Common myeloid progenitor, CD34-positive (primary cell): Measurements from ENCODE around the gene STOX2.
"Not testable (repeated sequence)": the region's sequence is repeated elsewhere in the genome, so short reads cannot be mapped to it uniquely, and the experiment has no call there.

Source experiments
- CTCF ChIA-PET: fragments of 350-600 bp; sonication (Branson Sonifier 250); formaldehyde crosslinking; loops from one replicate; lab custom pipeline; 2021; ENCODE audit warnings: antibody characterized with exemption; lab: Charles Lee
- POLR2A ChIA-PET: fragments of 350-600 bp; sonication (Branson Sonifier 250); formaldehyde crosslinking; loops from one replicate; lab custom pipeline; 2021; ENCODE audit warnings: antibody characterized with exemption; lab: Charles Lee
- DNase-seq, 3 donors: peaks; one replicate each; pipeline versions ENCODE4 v3.0.0 to v3.0.0-alpha.2; 2013
- H3K27ac ChIP-seq, 2 experiments: 1 replicate in 1 of 2; 2 replicates in 1 of 2; pipeline ENCODE4 v1.7.0; 2013; ENCODE audit warnings: inconsistent platforms in 2 of 2, low read length in 2 of 2, mild to moderate bottlenecking in 2 of 2, low read depth in 1 of 2, moderate library complexity in 1 of 2; ENCODE audit not compliant: severe bottlenecking in 2 of 2, insufficient read depth in 1 of 2, poor library complexity in 1 of 2
- H3K27me3 ChIP-seq, 5 experiments: replicated peaks in 2 of 5; 1 replicate in 3 of 5; 2 replicates in 2 of 5; pipeline versions ENCODE4 v1.6.1 to v1.7.0; 2013; ENCODE audit warnings: low read length in 4 of 5, mild to moderate bottlenecking in 2 of 5, moderate library complexity in 2 of 5, inconsistent platforms in 1 of 5; ENCODE audit not compliant: insufficient read depth in 5 of 5, control insufficient read depth in 4 of 5
- H3K36me3 ChIP-seq, 4 experiments: 1 replicate in 2 of 4; 2 replicates in 2 of 4; pipeline versions ENCODE4 v1.6.1 to v1.7.0; 2013; ENCODE audit warnings: low read length in 3 of 4, control low read depth in 1 of 4, mild to moderate bottlenecking in 1 of 4; ENCODE audit not compliant: control insufficient read depth in 4 of 4, insufficient read depth in 4 of 4
- H3K4me1 ChIP-seq, 4 experiments: 1 replicate in 3 of 4; 2 replicates in 1 of 4; pipeline versions ENCODE4 v1.6.1 to v1.7.1; 2013; ENCODE audit warnings: low read length in 3 of 4, mild to moderate bottlenecking in 3 of 4, control low read depth in 1 of 4, inconsistent platforms in 1 of 4, moderate library complexity in 1 of 4; ENCODE audit not compliant: control insufficient read depth in 4 of 4, insufficient read depth in 4 of 4; ENCODE audit errors: control extremely low read depth in 1 of 4
- H3K4me3 ChIP-seq, 7 experiments: 1 replicate in 4 of 7; 2 replicates in 3 of 7; pipeline versions ENCODE4 v1.5.1 to v1.7.0; 2013; ENCODE audit warnings: mild to moderate bottlenecking in 7 of 7, low read length in 6 of 7, moderate library complexity in 6 of 7, inconsistent platforms in 2 of 7, low read depth in 2 of 7, control low read depth in 1 of 7; ENCODE audit not compliant: insufficient read depth in 4 of 7, control insufficient read depth in 1 of 7; ENCODE audit errors: extremely low read depth in 1 of 7
- H3K9me3 ChIP-seq, 5 experiments: 1 replicate in 4 of 5; 2 replicates in 1 of 5; pipeline versions ENCODE4 v1.6.1 to v1.7.1; 2013; ENCODE audit warnings: low read length in 4 of 5, mild to moderate bottlenecking in 2 of 5, inconsistent platforms in 1 of 5, low read depth in 1 of 5, moderate library complexity in 1 of 5; ENCODE audit not compliant: control insufficient read depth in 4 of 5, insufficient read depth in 2 of 5; ENCODE audit errors: control extremely low read depth in 1 of 5
- WGBS: methylation state at CpG from one replicate; pipeline ENCODE4 v1.1.5; 2013; ENCODE audit not compliant: insufficient coverage; 5-methylcytosine and 5-hydroxymethylcytosine counted together

STOX2 gene

DNA sequence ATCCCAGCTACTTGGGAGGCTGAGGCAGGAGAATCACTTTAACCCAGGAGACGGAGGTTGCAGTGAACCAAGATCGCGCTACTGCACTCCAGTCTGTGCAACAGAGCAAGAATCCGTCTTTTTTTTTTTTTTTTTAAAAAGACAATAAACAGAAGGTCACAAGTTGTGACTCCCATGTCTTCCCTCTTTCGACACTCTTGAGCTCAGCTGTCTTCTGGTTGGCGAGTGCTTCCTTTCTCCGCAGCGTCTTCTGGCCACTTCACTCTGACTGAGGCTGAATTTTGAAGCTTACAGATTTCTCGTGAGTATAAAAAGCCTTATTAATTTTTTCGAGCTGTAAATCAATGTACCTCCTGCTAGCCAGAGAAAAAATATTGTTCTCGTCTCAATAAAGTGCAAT is 124.9 kb downstream of the STOX2 start:
- 84% methylated on average over 7 of the region's 11 CpGs for WGBS
- H3K4me3 ChIP-seq = no peak overlapping the region
- H3K27ac ChIP-seq = no peak overlapping the region
- ChIA-PET CTCF (interaction anchor here (0.6 kb wide), 1 partner anchor 141 kb away, joined by 3 read pairs; no protein-coding TSS in a partner anchor), POLR2A (no interaction called here)
- H3K4me1 ChIP-seq = peaks cover 5 to 22% (median 15%) of the 10 kb centered on the region in 4 experiments
- H3K27me3 ChIP-seq = peaks cover 0 to 2% (median 0%) of the 10 kb centered on the region in 5 experiments
- H3K9me3 ChIP-seq = no peaks in the 10 kb centered on the region
- no peaks in the 10 kb centered on the region for H3K36me3 ChIP-seq
- DNase-seq = no peak

- ChIA-PET CTCF (interaction anchor here (0.6 kb wide), 1 partner anchor 141 kb away, joined by 3 read pairs; no protein-coding TSS in a partner anchor), POLR2A (no interaction called here)
- no peaks in the 10 kb centered on the region for H3K9me3 ChIP-seq
- no peak for DNase-seq
- H3K4me3 ChIP-seq = no peak overlapping the region
- H3K4me1 ChIP-seq = peaks cover 5 to 22% (median 15%) of the 10 kb centered on the region in 4 experiments
- peaks cover 0 to 2% (median 0%) of the 10 kb centered on the region in 5 experiments for H3K27me3 ChIP-seq
- 100% methylated on average over 1 of the region's 1 CpG for WGBS
- no peaks in the 10 kb centered on the region for H3K36me3 ChIP-seq
- H3K27ac ChIP-seq = no peak overlapping the region
These were observed 125.7 kb downstream of the STOX2 start for GRCh38 chr4:184030764-184031163.

DNA sequence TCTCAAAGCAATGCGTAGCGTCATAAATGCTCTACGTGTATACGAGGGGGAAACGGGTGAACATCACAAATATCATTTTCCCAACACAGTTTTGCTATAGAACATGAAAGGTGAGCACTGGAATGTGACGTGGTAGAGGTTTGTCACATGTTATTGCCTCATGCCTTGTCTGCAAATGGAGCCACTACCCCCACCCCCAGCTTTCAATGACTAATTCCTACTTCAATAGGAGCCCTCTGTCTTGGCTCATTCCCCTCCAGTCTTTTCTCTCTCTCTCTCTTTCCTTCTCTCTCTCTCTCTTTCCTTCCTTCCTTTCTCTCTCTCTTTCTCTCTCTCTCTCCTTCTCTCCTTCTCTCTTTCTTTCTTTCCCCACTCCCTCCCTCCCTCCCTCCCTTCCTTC is 127.0 kb downstream of the STOX2 start:
- Histone ChIP-seq H3K27me3 (peaks cover 0 to 2% (median 0%) of the 10 kb centered on the region in 5 experiments), H3K4me3 (no peak overlapping the region), H3K4me1 (peaks cover 5 to 22% (median 15%) of the 10 kb centered on the region in 4 experiments), H3K9me3 (no peaks in the 10 kb centered on the region), H3K36me3 (no peaks in the 10 kb centered on the region), H3K27ac (no peak overlapping the region)
- POLR2A ChIA-PET = no interaction called here
- CTCF ChIA-PET = no interaction called here
- 100% methylated on average over 1 of the region's 6 CpGs for WGBS
- no peak for DNase-seq

DNA sequence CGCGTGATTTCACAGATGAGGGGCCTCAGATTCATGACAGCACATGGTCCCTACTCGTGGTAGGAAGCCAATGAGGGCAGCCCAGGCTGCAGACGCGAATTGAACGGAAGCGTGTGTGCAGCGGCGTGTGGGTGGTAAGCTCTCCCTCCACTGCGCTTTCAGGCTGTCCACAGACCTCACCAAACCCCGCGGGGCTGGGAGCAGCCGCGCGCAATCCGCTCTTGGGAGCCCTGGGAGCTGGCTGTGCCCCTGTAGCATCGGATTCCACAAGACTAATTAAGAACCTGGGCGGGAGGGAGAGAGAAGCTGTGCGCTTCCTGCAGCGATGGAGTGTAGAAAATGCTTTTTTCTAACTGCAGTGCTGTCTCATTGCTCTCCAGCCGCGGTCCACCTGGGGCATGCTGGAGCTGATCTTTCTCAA is 134.9 kb downstream of the STOX2 start:
- Histone ChIP-seq H3K27me3 (peaks cover 0 to 5% (median 0%) of the 10 kb centered on the region in 5 experiments), H3K4me3 (peak overlapping the region; percentile 21 to 75 (median 54)), H3K9me3 (peaks cover 0 to 5% (median 1%) of the 10 kb centered on the region in 5 experiments), H3K4me1 (peaks cover 0 to 8% (median 6%) of the 10 kb centered on the region in 4 experiments), H3K27ac (no peak overlapping the region), H3K36me3 (no peaks in the 10 kb centered on the region)
- POLR2A ChIA-PET = no interaction called here
- CTCF ChIA-PET = no interaction called here
- 5% methylated on average over 15 of the region's 22 CpGs for WGBS
- peak; percentile 16 to 56 (median 45) for DNase-seq

GRCh38 chr4:184041156-184041555 is 136.0 kb downstream of the STOX2 start:
- 86% methylated on average over 1 of the region's 10 CpGs for WGBS
- Histone ChIP-seq H3K9me3 (peaks cover 0 to 10% (median 4%) of the 10 kb centered on the region in 5 experiments), H3K36me3 (no peaks in the 10 kb centered on the region), H3K4me1 (peaks cover 0 to 8% (median 6%) of the 10 kb centered on the region in 4 experiments), H3K27ac (no peak overlapping the region), H3K4me3 (no peak overlapping the region), H3K27me3 (peaks cover 0 to 5% (median 0%) of the 10 kb centered on the region in 5 experiments)
- no peak for DNase-seq
- ChIA-PET POLR2A (no interaction called here), CTCF (no interaction called here)

GRCh38 chr4:184046148-184046547 is 141.0 kb downstream of the STOX2 start:
- Histone ChIP-seq H3K27ac (no peak overlapping the region), H3K36me3 (no peaks in the 10 kb centered on the region), H3K4me1 (no peaks in the 10 kb centered on the region), H3K27me3 (peaks cover 0 to 3% (median 0%) of the 10 kb centered on the region in 5 experiments), H3K9me3 (peaks cover 0 to 16% (median 5%) of the 10 kb centered on the region in 5 experiments), H3K4me3 (no peak overlapping the region)
- ChIA-PET CTCF (no interaction called here), POLR2A (no interaction called here)
- no CpG with 5 or more reads among the region's 1 CpG for WGBS
- peak in 1 of 3 donors; percentile 10 for DNase-seq

DNA sequence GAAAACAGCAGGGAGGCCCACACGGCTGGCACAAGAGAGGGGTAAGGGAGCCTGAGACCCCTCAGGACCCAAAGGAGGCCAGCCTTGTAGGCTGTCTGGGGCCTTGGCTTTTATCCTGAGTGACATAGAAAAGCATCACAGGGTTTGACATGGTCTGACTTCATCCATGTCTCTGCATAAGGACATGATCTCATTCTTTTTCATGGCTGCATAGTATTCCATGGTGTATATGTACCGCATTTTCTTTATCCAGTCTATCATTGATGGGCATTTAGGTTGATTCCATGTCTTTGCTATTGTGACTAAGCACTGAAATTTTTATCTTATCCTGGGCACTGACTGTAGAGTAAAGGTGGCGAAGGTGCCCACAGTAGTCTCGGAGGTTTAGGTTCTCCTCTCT is 146.2 kb downstream of the STOX2 start:
- 97% methylated on average over 4 of the region's 4 CpGs for WGBS
- DNase-seq, H3K4me1 ChIP-seq, H3K9me3 ChIP-seq, CTCF ChIA-PET, POLR2A ChIA-PET, H3K4me3 ChIP-seq, H3K27ac ChIP-seq, H3K27me3 ChIP-seq, H3K36me3 ChIP-seq: not testable (repeated sequence)
